ENCODE results near the gene CUL7.
"Not testable (repeated sequence)": the region's sequence is repeated elsewhere in the genome, so short reads cannot be mapped to it uniquely, and the experiment has no call there.

CUL7 gene

DNA sequence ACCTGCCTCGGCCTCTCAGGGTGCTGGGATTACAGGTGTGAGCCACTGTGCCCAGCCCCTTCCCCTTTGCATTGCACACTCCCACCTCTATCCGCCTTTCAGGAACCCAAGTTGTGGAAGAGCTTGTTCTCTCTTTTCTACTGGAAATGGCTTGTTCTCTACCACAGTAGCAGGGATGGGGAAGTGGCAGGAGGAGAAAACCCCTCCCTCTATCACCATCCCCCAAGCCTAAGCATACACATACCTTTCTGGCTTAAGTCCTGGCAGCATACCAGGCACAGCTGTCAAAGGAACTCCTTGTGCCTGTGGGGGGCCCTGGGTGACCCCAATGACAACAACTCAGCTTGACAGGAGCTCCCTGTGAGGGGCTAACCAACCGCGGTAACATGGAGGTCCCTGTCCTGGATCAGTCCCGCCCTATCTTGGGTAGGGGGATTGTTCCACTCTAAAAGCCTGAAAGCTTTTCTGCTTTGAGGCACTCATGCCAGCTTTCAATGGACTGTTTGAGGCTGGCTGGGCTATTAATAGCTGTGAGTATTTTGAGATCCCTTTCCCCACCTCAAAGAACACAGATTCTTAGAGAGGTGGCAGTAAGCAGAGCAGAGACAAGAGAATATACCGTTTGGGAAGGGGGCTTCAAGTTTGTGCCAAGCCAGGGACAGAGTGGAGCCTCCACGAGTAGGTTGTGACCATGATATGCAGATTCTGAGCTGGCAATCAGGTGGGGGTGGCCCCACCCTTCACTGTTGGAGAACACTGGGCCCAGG is 37.3 kb downstream of the CUL7 start:
- no peak for DNase-seq

DNA sequence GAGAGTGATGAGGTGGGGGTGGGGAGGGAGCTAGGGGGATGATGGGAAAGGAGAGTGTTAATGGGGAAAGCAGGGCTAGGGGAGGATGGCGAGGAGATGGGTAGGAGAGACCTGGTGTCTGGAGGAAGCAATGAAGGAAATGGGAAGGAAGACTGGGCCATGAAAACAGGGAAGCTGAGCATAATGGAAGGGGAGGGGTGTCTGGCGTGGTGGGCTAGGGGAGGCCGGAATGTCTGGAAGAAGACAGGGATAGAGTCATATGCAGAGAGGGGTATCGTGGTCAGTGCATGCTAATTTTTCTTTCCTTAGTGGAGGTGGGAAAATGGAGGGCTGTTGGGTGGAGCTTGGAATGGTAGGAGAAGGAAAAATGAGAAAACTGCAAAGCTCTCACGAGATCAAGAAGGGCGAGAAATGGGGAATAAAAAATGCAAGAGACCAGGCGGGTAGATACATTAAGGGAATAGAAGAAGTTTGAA is 39.2 kb downstream of the CUL7 start:
- DNase-seq = peak; percentile 19

DNA sequence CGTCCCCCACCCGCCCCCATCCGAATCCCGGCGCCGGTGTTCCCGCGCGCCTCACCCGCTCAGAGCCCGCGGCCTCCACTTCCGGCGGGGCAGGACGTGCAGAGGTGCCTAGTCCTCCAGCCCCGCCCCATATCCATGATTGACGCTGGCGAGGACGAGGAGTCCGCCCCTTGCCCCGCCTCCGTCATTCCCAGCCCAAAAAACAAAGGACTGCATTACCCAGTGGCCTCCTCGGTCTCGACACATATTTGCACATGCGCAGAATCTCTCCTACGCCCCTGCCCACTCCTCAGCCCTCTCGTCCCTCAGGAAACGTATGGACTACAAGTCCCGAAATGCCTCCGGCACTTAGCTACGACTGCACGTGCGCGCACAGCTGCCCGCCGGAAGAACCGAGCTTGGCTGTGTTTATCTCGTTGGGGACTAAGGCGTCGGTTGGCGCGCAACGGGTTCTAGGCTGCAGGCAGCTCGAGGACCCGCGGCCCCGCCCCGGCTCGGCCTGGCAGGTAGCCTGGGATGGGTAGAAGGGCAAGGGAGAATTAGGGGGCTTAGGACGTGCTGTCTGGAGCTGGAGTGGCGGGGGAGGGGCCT is 39.7 kb downstream of the CUL7 start, which contains the start of the genes KLHDC3 and MEA1:
KLHDC3 (plus strand) TSS at position 407 of the 591 bp plus-strand sequence. CDS start 2,944 bp downstream, outside the sequence.
MEA1 (minus strand) TSS at position 104 of the 591 bp plus-strand sequence. CDS start 133 bp downstream, outside the sequence.
- DNase-seq = peak; percentile 85

DNA sequence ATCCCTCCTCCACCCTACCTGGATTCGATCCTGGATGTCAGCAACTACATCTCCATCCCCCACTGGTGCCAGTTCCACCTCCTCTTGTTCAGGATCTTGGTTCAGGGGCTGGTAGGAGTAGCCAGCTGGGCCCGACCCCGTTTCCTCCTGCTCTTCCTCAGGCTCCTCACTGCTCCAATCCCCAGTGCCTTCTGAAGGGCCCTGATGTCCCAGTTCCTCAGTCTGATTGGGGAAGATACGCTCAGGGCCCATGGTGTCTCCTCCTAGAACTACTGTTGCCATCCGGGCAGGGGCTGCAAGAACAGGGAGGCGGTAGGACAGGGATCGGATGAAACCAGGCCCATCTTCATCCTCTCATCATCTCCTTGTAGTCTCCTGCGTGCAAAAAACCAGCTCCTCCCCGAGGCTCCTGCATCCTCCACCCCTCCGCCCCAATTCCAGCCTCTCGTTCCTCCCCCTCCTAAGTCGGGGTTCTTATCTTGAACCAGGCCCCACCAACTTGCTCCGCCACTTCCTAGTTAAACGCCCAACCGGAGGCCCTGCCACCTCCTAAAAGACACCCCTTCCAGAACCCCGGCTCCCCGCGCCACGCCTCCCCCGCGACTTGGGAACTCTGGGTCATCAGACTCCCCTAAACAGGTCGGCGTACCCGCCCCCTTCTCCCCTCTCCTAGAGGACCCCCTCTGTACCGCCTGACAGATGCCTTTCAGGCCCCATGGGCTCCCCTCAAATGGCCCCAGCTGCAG is 40.4 kb downstream of the CUL7 start:
- DNase-seq = peak; percentile 48

DNA sequence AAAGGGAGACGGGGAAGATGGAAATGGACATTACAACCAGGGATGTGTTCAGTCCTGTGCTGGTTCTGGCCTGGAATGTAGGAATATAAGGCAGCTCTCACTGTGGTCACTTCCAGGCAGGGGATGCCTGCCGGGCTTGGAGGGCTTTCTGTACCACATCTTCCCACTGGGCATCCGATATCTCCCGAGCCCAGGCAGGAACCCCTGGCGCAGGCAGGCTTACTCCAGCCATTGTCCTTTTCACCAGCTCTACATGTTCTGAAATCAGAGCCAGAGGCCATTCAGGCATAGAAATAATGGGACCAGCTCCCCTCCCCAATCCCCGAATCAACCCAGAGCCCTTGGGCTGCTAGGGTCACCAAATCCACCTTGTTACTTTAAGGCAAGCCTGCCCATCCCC is 41.3 kb downstream of the CUL7 start:
- no peak for DNase-seq

DNA sequence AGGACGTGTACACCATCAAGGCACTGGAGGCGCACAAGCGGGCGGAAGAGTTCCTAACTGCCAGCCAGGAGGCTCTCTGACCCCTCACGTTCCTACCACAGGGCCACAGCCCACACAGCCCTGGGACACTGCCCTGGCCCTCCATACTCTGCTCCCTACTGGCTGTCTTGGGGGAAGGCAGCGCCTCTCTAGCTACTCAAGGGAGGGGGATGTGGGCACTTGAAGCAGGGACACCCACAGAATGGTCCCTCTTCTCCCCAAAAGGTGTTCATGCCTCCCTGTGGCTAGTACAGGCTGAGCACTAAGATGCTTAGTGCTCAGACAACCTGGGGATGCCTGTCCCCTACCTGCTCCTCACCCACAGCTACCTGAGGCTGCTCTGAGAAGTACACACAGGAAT is 42.4 kb downstream of the CUL7 start:
- no peak for DNase-seq

DNA sequence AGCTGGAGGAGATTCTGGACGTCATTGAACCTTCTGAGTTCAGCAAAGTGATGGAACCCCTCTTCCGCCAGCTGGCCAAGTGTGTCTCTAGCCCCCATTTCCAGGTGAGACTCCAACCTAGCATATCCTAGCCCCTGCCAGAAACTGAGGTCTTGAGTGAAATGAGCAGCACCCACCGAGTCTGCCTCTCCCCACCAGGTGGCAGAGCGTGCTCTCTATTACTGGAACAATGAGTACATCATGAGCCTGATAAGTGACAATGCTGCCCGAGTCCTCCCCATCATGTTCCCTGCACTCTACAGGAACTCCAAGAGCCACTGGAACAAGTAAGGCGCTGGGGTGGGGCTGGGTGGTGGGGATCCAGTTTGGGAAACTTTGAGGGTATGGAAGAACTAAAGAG is 44.5 kb downstream of the CUL7 start:
- DNase-seq = no peak

DNA sequence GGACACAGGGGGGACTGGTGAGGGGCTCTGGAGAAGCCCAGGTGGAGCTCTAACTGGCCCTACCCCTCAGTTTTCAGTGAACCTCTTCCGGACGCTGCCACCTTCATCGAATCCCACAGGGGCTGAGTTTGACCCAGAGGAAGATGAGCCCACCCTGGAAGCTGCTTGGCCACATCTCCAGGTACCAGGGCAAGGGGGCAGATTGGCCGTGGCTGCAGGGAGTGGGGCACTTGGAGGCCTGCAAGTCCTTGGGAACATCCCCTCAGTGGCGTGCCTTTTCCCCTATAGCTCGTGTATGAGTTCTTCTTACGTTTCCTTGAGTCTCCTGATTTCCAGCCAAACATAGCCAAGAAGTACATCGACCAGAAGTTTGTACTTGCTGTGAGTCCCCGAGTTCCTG is 46.5 kb downstream of the CUL7 start:
- no peak for DNase-seq

DNA sequence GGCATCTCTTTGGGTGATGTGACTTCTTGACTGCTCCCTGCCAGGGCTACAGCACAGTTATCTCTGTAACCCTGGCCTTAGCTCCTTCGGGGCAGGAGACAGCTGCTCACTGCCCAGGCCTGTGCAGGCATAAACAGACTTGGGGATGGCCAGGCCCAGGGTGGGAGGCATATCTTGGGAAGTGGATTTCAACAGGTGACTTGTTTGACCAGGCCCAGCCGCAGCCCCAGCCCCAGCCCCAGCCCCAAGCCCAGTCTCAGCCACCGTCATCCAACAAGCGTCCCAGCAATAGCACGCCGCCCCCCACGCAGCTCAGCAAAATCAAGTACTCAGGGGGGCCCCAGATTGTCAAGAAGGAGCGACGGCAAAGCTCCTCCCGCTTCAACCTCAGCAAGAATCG is 47.4 kb downstream of the CUL7 start:
- DNase-seq = no peak

DNA sequence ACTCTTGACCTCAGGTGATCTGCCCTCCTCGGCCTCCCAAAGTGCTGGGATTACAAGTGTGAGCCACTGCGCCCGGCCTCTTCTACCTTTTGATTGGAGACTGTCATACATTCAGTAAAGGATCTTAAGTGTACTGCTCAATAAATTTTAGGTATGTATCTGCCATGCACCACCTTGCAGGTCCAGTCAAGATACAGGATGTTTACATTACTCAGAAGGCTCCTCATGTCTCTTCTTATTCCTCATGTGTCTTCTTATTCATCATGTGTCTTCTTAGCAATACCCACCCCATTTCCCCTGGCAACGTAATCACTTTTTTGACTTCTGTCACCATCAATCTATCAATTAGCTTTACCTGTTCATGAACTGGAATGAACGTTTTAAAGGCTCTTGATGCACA is 47.8 kb downstream of the CUL7 start:
- DNase-seq = no peak

DNA sequence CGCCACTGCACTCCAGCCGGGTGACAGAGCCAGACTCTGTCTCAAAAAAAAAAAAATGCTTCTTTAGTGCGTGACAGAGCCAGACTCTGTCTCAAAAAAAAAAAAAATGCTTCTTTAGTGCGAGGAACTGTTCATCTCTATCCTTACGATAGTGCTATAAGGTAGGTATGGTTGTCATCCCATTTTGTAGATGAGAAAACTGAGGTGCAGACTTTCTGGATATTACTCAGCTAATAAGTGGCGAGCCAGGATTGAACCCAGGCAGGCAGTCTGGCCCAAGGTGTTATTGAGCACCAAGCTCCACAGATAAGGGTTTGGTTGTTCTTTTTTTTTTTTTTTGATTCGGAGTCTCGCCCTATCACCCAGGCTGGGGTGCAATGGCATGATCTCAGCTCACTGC is 51.8 kb downstream of the CUL7 start:
- DNase-seq = no peak

DNA sequence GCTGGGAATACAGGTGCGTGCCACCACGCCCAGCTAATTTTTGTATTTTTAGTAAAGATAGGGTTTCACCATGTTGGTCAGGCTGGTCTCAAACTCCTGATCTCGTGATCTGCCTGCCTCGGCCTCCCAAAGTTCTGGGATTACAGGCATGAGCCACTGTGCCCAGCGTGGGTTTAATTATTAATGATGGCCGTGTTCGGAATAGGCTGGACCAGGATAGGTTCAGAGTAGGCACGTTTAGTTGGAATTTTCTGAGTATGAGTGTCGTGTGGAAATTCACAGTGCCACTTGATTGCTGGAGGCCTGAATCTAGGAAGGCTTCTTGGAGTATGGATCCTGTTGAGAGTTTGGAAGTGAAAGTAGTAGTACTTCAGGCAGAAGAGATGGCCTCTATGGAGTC is 55.4 kb downstream of the CUL7 start:
- not testable (repeated sequence) for DNase-seq

DNA sequence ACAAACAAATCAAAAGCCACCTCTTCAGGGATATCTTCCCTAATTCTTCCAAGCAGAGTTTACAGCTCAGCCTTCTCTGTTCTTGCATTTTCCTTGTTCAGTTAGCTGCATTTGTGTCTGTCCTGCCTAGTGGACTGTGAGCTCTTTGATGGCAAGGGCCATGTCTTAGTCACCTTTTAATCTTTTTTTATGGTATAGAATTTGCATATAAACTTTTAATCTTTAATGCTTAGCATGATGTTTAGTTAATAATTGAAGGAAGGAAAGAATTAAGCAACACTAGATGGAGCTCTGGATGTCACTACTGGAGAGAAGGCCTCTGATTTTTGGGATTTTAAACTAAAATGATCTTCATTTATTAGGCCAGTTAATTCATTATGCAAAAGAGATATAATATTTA is 57.1 kb downstream of the CUL7 start:
- DNase-seq = no peak

DNA sequence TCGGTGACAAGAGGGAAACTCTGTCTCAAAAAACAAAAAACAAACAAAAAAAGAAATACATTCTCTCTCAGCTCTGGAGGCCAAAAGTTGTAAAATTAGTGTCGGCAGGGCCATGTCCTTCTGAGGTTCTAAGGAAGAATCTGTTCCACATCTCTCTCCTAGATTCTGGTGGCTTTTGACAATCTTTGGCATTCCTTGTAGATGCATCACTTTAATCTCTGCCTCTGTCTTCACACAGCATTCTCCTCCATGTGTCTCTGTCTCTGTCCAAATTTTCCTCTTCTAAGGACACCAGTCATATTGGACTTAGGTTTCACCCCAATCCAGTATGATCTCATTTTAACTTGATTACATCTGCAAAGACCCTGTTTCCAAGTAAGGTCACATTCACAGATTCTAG is 60.2 kb downstream of the CUL7 start:
- no peak for DNase-seq

DNA sequence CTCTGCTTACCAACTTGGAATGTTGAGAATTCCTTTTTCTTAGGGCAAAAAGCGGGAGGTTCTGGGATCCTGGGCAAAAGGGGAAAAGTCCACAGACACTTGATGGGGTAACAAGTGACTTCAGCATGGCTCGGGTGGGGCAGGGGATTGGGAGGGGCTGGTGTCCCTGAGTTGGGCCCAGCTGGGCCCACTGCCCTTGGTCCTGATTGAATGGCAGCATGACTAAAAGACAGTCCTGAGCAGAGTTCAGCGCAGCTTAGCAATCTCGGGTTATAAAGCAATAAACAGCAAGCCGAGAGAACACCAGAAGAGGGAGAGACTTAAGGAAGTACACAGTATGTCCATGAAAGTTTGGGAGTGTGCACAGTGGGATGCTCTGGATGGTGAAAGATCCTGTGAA is 63.7 kb downstream of the CUL7 start:
- DNase-seq = no peak

DNA sequence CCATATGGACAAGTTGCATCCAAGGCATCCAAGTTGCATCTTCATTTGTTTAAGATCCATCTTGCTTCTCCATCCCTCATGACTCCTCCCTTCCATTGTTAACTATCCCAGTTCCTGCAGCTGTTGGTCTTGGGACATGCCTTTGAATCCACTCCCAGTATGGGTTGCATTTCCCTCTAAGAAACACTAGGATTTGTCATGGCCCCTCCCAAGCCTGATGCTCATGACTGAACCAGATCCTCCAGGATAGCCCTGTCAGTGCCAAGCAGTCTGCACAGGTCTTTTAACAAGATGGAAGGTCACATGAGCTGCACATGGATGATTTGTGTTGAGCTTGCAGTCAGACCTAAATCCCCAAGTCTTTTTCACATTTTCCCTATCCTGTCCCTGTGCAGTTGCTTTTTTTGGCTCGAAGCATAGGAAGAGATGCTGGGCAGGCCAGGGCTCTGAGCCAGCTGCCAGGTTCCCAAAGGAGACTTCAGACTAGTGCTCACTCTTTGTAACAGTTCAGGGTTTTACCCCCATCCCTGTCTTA is 65.1 kb downstream of the CUL7 start:
- DNase-seq = no peak
